ENCODE data around the gene CEACAM21. TPM values are rescaled to one million over a fixed set of nuclear protein-coding genes. Genes with fewer than 3 reads are reported as not detected.
A peak's percentile ranks its signal among the peaks of the same experiment; 100 is the strongest.

The CEACAM21 gene
- total RNA-seq, 1 donor from 2014 or later, result 12.0 TPM

GRCh38 chr19:41588497-41589209 lies 12.7 kb downstream of the CEACAM21 start:
- H3K27me3 Mint-ChIP-seq, result peaks cover 4% of the 10 kb centered on the region
- no peaks in the 10 kb centered on the region for H3K9me3 Mint-ChIP-seq
- H3K27ac Mint-ChIP-seq, result no peak overlapping the region
- POLR2A ChIA-PET, result interaction anchor here (0.6 to 0.8 kb wide), 2 partner anchors 10 to 39 kb away, joined by 3 read pairs; no protein-coding TSS in a partner anchor
- peaks cover 41% of the 10 kb centered on the region for H3K36me3 Mint-ChIP-seq (ENCODE audit: low read depth)
- no peak overlapping the region for H3K4me3 Mint-ChIP-seq
- intact Hi-C loops (cut with micrococcal nuclease), result no loop called here
- DNase-seq (no peak), ATAC-seq (ENCODE audit: low read depth) (no peak)
- TF ChIP-seq, protein P1, sequence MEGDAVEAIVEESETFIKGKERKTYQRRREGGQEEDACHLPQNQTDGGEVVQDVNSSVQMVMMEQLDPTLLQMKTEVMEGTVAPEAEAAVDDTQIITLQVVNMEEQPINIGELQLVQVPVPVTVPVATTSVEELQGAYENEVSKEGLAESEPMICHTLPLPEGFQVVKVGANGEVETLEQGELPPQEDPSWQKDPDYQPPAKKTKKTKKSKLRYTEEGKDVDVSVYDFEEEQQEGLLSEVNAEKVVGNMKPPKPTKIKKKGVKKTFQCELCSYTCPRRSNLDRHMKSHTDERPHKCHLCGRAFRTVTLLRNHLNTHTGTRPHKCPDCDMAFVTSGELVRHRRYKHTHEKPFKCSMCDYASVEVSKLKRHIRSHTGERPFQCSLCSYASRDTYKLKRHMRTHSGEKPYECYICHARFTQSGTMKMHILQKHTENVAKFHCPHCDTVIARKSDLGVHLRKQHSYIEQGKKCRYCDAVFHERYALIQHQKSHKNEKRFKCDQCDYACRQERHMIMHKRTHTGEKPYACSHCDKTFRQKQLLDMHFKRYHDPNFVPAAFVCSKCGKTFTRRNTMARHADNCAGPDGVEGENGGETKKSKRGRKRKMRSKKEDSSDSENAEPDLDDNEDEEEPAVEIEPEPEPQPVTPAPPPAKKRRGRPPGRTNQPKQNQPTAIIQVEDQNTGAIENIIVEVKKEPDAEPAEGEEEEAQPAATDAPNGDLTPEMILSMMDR (IDR thresholded peaks at IDR 0.05), result no peak
- CTCF ChIA-PET, result no interaction called here
- H3K4me1 Mint-ChIP-seq, result no peaks in the 10 kb centered on the region

GRCh38 chr19:41589371-41589770 lies 13.4 kb downstream of the CEACAM21 start:
- Mint-ChIP-seq H3K4me1 (no peaks in the 10 kb centered on the region), H3K27ac (no peak overlapping the region), H3K36me3 (ENCODE audit: low read depth) (peaks cover 34% of the 10 kb centered on the region), H3K4me3 (no peak overlapping the region), H3K9me3 (no peaks in the 10 kb centered on the region), H3K27me3 (peaks cover 4% of the 10 kb centered on the region)
- no peak for ATAC-seq (ENCODE audit: low read depth)
- ChIA-PET CTCF (no interaction called here), POLR2A (no interaction called here)
- TF ChIP-seq, protein P1 (IDR thresholded peaks at IDR 0.05), result no peak
- intact Hi-C loops (cut with micrococcal nuclease), result no loop called here
- DNase-seq, result no peak

DNA sequence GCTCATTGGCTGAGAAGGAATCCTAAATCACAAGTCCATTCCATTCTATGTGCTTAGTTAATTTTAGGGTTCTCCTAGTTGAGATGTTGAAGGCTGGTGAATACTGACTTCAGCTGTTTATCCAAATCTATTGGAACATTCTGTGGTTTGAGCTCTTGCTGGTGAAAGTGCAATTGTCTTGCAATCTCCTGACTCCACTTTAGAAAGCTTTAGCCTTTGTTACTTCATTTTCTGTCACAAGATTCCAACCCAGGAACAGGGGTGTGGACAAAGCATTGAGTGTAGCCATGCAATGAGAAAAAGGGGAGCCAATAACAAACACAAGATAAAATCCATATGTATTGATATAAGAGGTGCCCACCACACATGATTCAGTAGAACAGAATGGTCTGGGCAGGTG lies 15.0 kb downstream of the CEACAM21 start:
- ATAC-seq (ENCODE audit: low read depth), result no peak
- Mint-ChIP-seq H3K9me3 (no peaks in the 10 kb centered on the region), H3K4me3 (no peak overlapping the region), H3K27ac (no peak overlapping the region), H3K27me3 (peaks cover 8% of the 10 kb centered on the region), H3K4me1 (peaks cover 6% of the 10 kb centered on the region), H3K36me3 (ENCODE audit: low read depth) (peaks cover 20% of the 10 kb centered on the region)
- intact Hi-C loops (cut with micrococcal nuclease), result no loop called here
- no peak for DNase-seq
- POLR2A ChIA-PET, result no interaction called here
- TF ChIP-seq, protein P1 (IDR thresholded peaks at IDR 0.05), result no peak
- CTCF ChIA-PET, result no interaction called here

DNA sequence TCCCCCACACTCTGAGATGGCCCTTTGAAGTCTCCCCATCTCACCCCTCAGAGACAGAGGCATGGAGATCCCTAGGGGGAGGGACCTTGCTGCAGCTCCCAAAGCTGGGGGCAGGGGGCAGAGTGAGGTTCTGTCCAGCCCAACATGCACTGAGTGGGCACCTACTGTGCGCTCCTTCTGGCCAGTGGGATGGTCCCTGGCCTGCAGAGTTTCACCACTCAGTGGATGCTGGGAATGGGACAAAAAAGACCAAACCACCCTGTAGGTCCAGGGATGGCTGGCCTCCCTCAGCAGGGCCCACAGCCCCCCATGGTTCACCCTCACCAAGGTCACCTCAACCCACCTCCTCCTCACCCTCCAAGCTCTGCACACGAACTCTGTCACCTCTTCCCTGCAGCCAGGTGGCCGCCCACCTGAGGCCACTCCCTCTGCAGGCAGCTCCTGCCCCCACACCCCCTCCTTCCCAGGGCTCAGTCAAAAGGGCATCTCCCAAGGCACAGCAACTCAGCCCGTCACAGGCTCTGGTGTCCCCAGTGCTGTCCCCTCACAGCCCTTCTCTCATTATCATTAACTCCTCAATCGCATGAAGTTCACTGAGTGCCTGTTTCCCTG lies 16.1 kb downstream of the CEACAM21 start:
- ChIA-PET CTCF (interaction anchor here (1.4 kb wide), 1 partner anchor 16 kb away, joined by 4 read pairs; the partner anchor contains the start of gene CEACAM21), POLR2A (no interaction called here)
- intact Hi-C loops (cut with micrococcal nuclease), result no loop called here
- ATAC-seq (ENCODE audit: low read depth), result no peak
- Mint-ChIP-seq H3K4me1 (peaks cover 6% of the 10 kb centered on the region), H3K36me3 (ENCODE audit: low read depth) (peaks cover 13% of the 10 kb centered on the region), H3K27me3 (peaks cover 8% of the 10 kb centered on the region), H3K4me3 (no peak overlapping the region), H3K27ac (no peak overlapping the region), H3K9me3 (no peaks in the 10 kb centered on the region)
- DNase-seq, result no peak
- TF ChIP-seq, protein P1 (IDR thresholded peaks at IDR 0.05), result no peak

DNA sequence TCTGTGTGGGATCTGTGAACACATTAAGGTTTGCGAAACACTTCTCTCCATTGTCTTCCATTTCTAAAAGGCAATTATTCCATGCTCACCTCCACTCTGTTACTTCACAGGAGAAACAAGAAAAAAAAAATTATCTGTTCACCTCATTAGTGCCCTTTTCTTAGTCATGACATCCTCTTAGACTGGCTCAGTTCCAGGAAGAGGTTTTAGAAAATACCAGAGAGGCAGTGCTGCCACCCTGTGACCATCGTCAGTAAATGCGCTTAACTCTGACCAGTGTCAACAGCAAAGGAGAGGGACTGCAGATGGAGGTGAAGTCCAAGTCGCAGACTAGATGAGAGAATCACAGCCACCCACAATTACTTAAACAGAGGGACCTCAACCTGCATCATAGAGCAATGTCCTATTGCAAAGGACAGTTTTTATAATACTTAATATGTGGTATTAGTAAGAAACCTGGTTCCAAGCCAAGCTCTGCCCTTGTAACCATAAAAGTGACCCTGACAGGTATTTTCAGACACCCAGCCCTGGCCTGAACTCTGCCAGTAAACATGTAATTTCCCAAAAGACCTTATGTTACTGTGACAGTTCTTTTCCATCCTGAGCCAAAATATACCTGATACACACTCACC lies 19.4 kb downstream of the CEACAM21 start:
- ATAC-seq (ENCODE audit: low read depth), result peak; percentile 89
- ChIA-PET CTCF (interaction anchor here (0.8 to 2.0 kb wide), 6 partner anchors 19 to 391 kb away, joined by 3 to 11 read pairs (median 4); partner anchors contain the start of genes CEACAM21 and DMAC2), POLR2A (no interaction called here)
- peaks cover 11% of the 10 kb centered on the region for H3K4me1 Mint-ChIP-seq
- peak; percentile 35 for DNase-seq
- H3K4me3 Mint-ChIP-seq, result no peak overlapping the region
- no peak overlapping the region for H3K27ac Mint-ChIP-seq
- TF ChIP-seq, protein P1 (IDR thresholded peaks at IDR 0.05), result peak; percentile 31
- H3K27me3 Mint-ChIP-seq, result peaks cover 8% of the 10 kb centered on the region
- no peaks in the 10 kb centered on the region for H3K36me3 Mint-ChIP-seq (ENCODE audit: low read depth)
- no peaks in the 10 kb centered on the region for H3K9me3 Mint-ChIP-seq
- intact Hi-C loops (cut with micrococcal nuclease), result loop anchor here (1.0 to 2.0 kb wide), 5 partner anchors 19 to 391 kb away; partner anchors contain the start of gene CEACAM21

Data from activated B cell treated with CpG ODN at 0.5 μM for 24 hours (primary cell).